ENCODE data around the gene LYZL2.
"Not testable (repeated sequence)": the region's sequence is repeated elsewhere in the genome, so short reads cannot be mapped to it uniquely, and the experiment has no call there.

LYZL2 gene

GRCh38 chr10:30629653-30630052 is at the start of gene LYZL2:
Gene LYZL2, minus strand, starts transcription at chr10:30629753. Its CDS starts 2,838 bp downstream, at chr10:30626915.
- FAIRE-seq: no peak

GRCh38 chr10:30677616-30678015 is 48.1 kb upstream of the LYZL2 start:
- not testable (repeated sequence) for FAIRE-seq

- FAIRE-seq: not testable (repeated sequence)
Measured at GRCh38 chr10:30677146-30677545, 47.6 kb upstream of the LYZL2 start.

GRCh38 chr10:30675791-30676718 is 46.5 kb upstream of the LYZL2 start:
- no peak for FAIRE-seq

- no peak for FAIRE-seq
Measured at GRCh38 chr10:30674796-30675195, 45.2 kb upstream of the LYZL2 start.

- FAIRE-seq: not testable (repeated sequence)
Measured at GRCh38 chr10:30673262-30673661, 43.7 kb upstream of the LYZL2 start.

- not testable (repeated sequence) for FAIRE-seq
Measured at GRCh38 chr10:30672338-30672737, 42.8 kb upstream of the LYZL2 start.

GRCh38 chr10:30671026-30671616 is 41.6 kb upstream of the LYZL2 start:
- no peak for FAIRE-seq

GRCh38 chr10:30667982-30668381 is 38.4 kb upstream of the LYZL2 start:
- FAIRE-seq: not testable (repeated sequence)

- not testable (repeated sequence) for FAIRE-seq
Measured at GRCh38 chr10:30663403-30663802, 33.9 kb upstream of the LYZL2 start.

GRCh38 chr10:30662814-30663213 is 33.3 kb upstream of the LYZL2 start:
- FAIRE-seq: no peak

- FAIRE-seq: not testable (repeated sequence)
Measured at GRCh38 chr10:30660314-30660713, 30.8 kb upstream of the LYZL2 start.

GRCh38 chr10:30656233-30656632 is 26.7 kb upstream of the LYZL2 start:
- FAIRE-seq: no peak

GRCh38 chr10:30655001-30655400 is 25.4 kb upstream of the LYZL2 start:
- FAIRE-seq: not testable (repeated sequence)

GRCh38 chr10:30651470-30652397 is 22.2 kb upstream of the LYZL2 start:
- not testable (repeated sequence) for FAIRE-seq

GRCh38 chr10:30647089-30647488 is 17.5 kb upstream of the LYZL2 start:
- FAIRE-seq: no peak

- no peak for FAIRE-seq
Measured at GRCh38 chr10:30645340-30645827, 15.8 kb upstream of the LYZL2 start.

GRCh38 chr10:30644408-30644861 is 14.9 kb upstream of the LYZL2 start:
- not testable (repeated sequence) for FAIRE-seq

GRCh38 chr10:30643557-30644199 is 14.1 kb upstream of the LYZL2 start:
- not testable (repeated sequence) for FAIRE-seq

GRCh38 chr10:30642856-30643255 is 13.3 kb upstream of the LYZL2 start:
- FAIRE-seq: not testable (repeated sequence)

- no peak for FAIRE-seq
Measured at GRCh38 chr10:30639946-30640786, 10.6 kb upstream of the LYZL2 start.
